B cell (primary cell): ENCODE data around the gene SMAP1. TPM values are rescaled to one million over a fixed set of nuclear protein-coding genes. Genes with fewer than 3 reads are reported as not detected.

Source experiments
- ATAC-seq: fragments of 200-7000 bp; cut with Tn5 transposase; one replicate; pipeline ENCODE4 v1.10.0; 2021; ENCODE audit warnings: low read depth, mild to moderate bottlenecking, moderate number of reproducible peaks, moderate library complexity
- CTCF ChIA-PET: fragments of 350-600 bp; sonication (Branson Sonifier 250); formaldehyde crosslinking; loops from one replicate; lab custom pipeline; 2021; ENCODE audit warnings: antibody characterized with exemption, inconsistent platforms; lab: Charles Lee
- POLR2A ChIA-PET: fragments of 350-600 bp; sonication (Branson Sonifier 250); formaldehyde crosslinking; loops from one replicate; lab custom pipeline; 2021; ENCODE audit warnings: antibody characterized with exemption; lab: Charles Lee
- DNase-seq: peaks from one replicate; pipeline ENCODE4 v3.0.0; 2013
- H2AFZ ChIP-seq: 2 replicates; pipeline ENCODE4 v1.6.1; 2012; ENCODE audit warnings: mild to moderate bottlenecking, low read depth, low read length; ENCODE audit not compliant: insufficient read depth, poor library complexity, severe bottlenecking
- H3K27ac ChIP-seq, 2 donors: 1 replicate in 1 of 2; 2 replicates in 1 of 2; pipeline ENCODE4 v1.5.1; 2012 to 2013; ENCODE audit warnings: low read length in 2 of 2, mild to moderate bottlenecking in 2 of 2, moderate library complexity in 1 of 2
- H3K27me3 ChIP-seq, 4 experiments: fragments of 200-600 bp in 1 of 4; sonication (generic) in 1 of 4; replicated peaks in 1 of 4; 1 replicate in 2 of 4; 2 replicates in 2 of 4; pipeline versions ENCODE4 v1.6.1 to v1.7.0; 2013 to 2016; ENCODE audit warnings: low read length in 3 of 4, mild to moderate bottlenecking in 2 of 4, mixed read lengths in 1 of 4, moderate library complexity in 1 of 4; ENCODE audit not compliant: insufficient read depth in 4 of 4, control insufficient read depth in 3 of 4; ENCODE audit errors: control extremely low read depth in 1 of 4
- H3K36me3 ChIP-seq, 2 experiments: replicated peaks in 1 of 2; 1 replicate in 1 of 2; 2 replicates in 1 of 2; pipeline versions ENCODE4 v1.6.1 to v1.7.1; 2013; ENCODE audit warnings: low read length in 1 of 2; ENCODE audit not compliant: insufficient read depth in 2 of 2, control insufficient read depth in 1 of 2; ENCODE audit errors: control extremely low read depth in 1 of 2, extremely low read depth in 1 of 2
- H3K4me1 ChIP-seq, 2 donors: fragments of 200-600 bp in 1 of 2; sonication (generic) in 1 of 2; 1 replicate in 1 of 2; 2 replicates in 1 of 2; pipeline versions ENCODE4 v1.5.1 to v1.6.1; 2013 to 2017; ENCODE audit warnings: low read length in 2 of 2; ENCODE audit not compliant: control insufficient read depth in 2 of 2, insufficient read depth in 2 of 2
- H3K4me2 ChIP-seq: replicated peaks from 2 replicates; pipeline ENCODE3; 2012; ENCODE audit warnings: mild to moderate bottlenecking, low read depth, low read length; ENCODE audit not compliant: poor library complexity, severe bottlenecking
- H3K4me3 ChIP-seq, 5 experiments: fragments of 200-600 bp in 1 of 5; sonication (generic) in 1 of 5; 1 replicate in 3 of 5; 2 replicates in 2 of 5; pipeline versions ENCODE4 v1.5.1 to v1.7.0; 2011 to 2016; ENCODE audit warnings: low read length in 4 of 5, mild to moderate bottlenecking in 4 of 5, low read depth in 2 of 5, control low read depth in 1 of 5, moderate library complexity in 1 of 5; ENCODE audit not compliant: insufficient read depth in 1 of 5; ENCODE audit errors: control extremely low read depth in 1 of 5, extremely low read depth in 1 of 5
- H3K79me2 ChIP-seq: fragments of 200-600 bp; sonication (generic); one replicate; pipeline ENCODE4 v1.6.0; 2016; ENCODE audit warnings: low read length; ENCODE audit not compliant: control insufficient read depth, insufficient read depth
- H3K9ac ChIP-seq: fragments of 200-600 bp; sonication (generic); 2 replicates; pipeline ENCODE4 v1.6.1; 2017; ENCODE audit warnings: mild to moderate bottlenecking, low read length, moderate library complexity
- H3K9me3 ChIP-seq, 3 donors: one replicate each; pipeline versions ENCODE4 v1.6.1 to v1.7.1; 2013; ENCODE audit warnings: low read length in 2 of 3; ENCODE audit not compliant: control insufficient read depth in 2 of 3, insufficient read depth in 1 of 3; ENCODE audit errors: control extremely low read depth in 1 of 3
- H4K20me1 ChIP-seq: 2 replicates; pipeline ENCODE4 v1.6.0; 2012; ENCODE audit warnings: mild to moderate bottlenecking, low read length; ENCODE audit not compliant: insufficient read depth, control insufficient read depth, poor library complexity, severe bottlenecking
- H3K27ac Mint-ChIP-seq: one replicate; pipeline ENCODE4 v1.8.0; 2021; ENCODE audit warnings: mixed read lengths
- H3K27me3 Mint-ChIP-seq: one replicate; pipeline ENCODE4 v1.8.0; 2021; ENCODE audit warnings: mixed read lengths
- H3K4me1 Mint-ChIP-seq: one replicate; pipeline ENCODE4 v1.8.0; 2021; ENCODE audit warnings: mixed read lengths
- H3K4me3 Mint-ChIP-seq: one replicate; pipeline ENCODE4 v1.8.0; 2021; ENCODE audit warnings: mixed read lengths
- H3K9me3 Mint-ChIP-seq: one replicate; pipeline ENCODE4 v1.8.0; 2022; ENCODE audit warnings: mixed read lengths; ENCODE audit not compliant: insufficient read depth
- EZH2 ChIP-seq: IDR thresholded peaks from 2 replicates; pipeline ENCODE4 v1.6.1; 2012; ENCODE audit warnings: borderline replicate concordance, low read depth, mild to moderate bottlenecking, moderate library complexity, low read length; ENCODE audit not compliant: insufficient read depth, poor library complexity, severe bottlenecking
- WGBS: methylation state at CpG from one replicate; pipeline ENCODE4 v1.1.5; 2013; ENCODE audit warnings: missing lambda C conversion rate; ENCODE audit not compliant: insufficient coverage; 5-methylcytosine and 5-hydroxymethylcytosine counted together
- intact Hi-C: fragments of 100-400 bp; cut with micrococcal nuclease; formaldehyde crosslinking; loops from one replicate; pipeline ENCODE4 v1.10.0; 2022
- polyA plus RNA-seq: library from polyadenylated mRNA; depleted of rRNA; stranded (reverse); fragments of >200 nt; gene quantifications from 2 replicates; pipeline ENCODE4 v1.2.3, GENCODE V29; 2012
- total RNA-seq, 2 donors: library from RNA; stranded (reverse); fragments of 120-200 nt in 1 of 2; gene quantifications; 1 replicate in 1 of 2; 2 replicates in 1 of 2; pipeline versions ENCODE4 v1.2.3 to v1.2.4, GENCODE V29; 2013 to 2022
- TF ChIP-seq, protein P1 (sequence below): fragments of 200-600 bp; IDR thresholded peaks from one replicate; pipeline ENCODE4 v1.8.0; 2022; ENCODE audit warnings: antibody characterized with exemption, mild to moderate bottlenecking

Gene SMAP1
- total and polyA plus RNA-seq, 2 donors (not counting 1 experiment from before 2014, with no cell fraction given): 11.0 to 21.7 TPM

DNA sequence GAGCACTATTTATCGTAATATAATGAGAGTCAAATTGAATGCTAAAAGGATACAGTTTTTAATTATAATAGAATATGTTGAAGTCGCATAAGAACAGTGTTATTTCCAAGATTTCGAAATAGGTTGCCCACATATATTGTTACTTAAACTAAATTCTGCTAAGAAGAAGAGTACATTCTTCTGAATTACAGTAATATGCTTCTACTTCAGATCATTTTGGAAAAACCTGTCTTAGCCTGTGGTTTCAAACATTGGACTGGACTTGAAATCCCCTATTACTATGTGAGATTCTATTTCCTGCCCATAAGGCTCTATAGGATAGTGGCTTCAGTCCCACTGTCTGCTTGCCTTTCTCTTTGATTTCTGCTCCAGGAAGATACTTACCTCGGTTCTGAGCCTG is 152.0 kb downstream of the SMAP1 start:
- intact Hi-C loops: no loop called here
- Histone ChIP-seq H3K4me1 (peaks cover 3 to 7% of the 10 kb centered on the region in 2 donors), H3K4me3 (no peak overlapping the region), H3K9ac (no peak overlapping the region), H3K9me3 (peaks cover 0 to 12% (median 2%) of the 10 kb centered on the region in 3 donors), H2AFZ (no peak overlapping the region), H3K27ac (no peak overlapping the region), H3K79me2 (peaks cover 4% of the 10 kb centered on the region), H3K36me3 (peaks cover 0 to 7% of the 10 kb centered on the region in 2 experiments), H3K4me2 (no peak overlapping the region), H4K20me1 (no peaks in the 10 kb centered on the region), H3K27me3 (no peaks in the 10 kb centered on the region)
- Mint-ChIP-seq H3K27me3 (no peaks in the 10 kb centered on the region), H3K4me3 (no peak overlapping the region), H3K9me3 (peaks cover 5% of the 10 kb centered on the region), H3K27ac (no peak overlapping the region), H3K4me1 (peaks cover 5% of the 10 kb centered on the region)
- ATAC-seq (no peak), DNase-seq (no peak)
- no peak for TF ChIP-seq EZH2
- TF ChIP-seq, protein P1, sequence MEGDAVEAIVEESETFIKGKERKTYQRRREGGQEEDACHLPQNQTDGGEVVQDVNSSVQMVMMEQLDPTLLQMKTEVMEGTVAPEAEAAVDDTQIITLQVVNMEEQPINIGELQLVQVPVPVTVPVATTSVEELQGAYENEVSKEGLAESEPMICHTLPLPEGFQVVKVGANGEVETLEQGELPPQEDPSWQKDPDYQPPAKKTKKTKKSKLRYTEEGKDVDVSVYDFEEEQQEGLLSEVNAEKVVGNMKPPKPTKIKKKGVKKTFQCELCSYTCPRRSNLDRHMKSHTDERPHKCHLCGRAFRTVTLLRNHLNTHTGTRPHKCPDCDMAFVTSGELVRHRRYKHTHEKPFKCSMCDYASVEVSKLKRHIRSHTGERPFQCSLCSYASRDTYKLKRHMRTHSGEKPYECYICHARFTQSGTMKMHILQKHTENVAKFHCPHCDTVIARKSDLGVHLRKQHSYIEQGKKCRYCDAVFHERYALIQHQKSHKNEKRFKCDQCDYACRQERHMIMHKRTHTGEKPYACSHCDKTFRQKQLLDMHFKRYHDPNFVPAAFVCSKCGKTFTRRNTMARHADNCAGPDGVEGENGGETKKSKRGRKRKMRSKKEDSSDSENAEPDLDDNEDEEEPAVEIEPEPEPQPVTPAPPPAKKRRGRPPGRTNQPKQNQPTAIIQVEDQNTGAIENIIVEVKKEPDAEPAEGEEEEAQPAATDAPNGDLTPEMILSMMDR: no peak
- CTCF ChIA-PET: no interaction called here
- no CpG with 5 or more reads among the region's 4 CpGs for WGBS
- POLR2A ChIA-PET: no interaction called here

DNA sequence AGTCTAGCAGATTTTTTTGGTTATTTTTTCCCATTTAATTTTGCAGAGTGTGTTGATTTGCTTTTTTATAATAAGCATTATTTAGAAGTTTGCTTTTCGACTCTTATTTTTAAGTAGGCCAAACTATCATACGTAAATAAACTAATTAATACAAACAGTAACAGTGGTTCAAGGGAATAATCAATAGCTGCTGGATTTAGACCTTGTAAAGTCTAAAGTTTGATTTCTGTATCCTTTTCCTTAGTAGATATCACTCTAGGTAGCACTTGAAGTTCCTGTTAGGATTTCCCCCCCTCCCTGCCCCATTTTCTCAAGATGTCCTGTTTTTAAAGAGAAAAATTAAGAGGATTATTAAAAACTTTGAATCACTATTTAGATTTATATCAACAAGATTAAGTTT is 153.1 kb downstream of the SMAP1 start:
- Histone ChIP-seq H3K27me3 (no peaks in the 10 kb centered on the region), H3K36me3 (peaks cover 0 to 8% of the 10 kb centered on the region in 2 experiments), H3K4me3 (no peak overlapping the region), H3K9me3 (peaks cover 0 to 12% (median 2%) of the 10 kb centered on the region in 3 donors), H3K4me1 (peaks cover 3 to 7% of the 10 kb centered on the region in 2 donors), H4K20me1 (no peaks in the 10 kb centered on the region), H3K9ac (no peak overlapping the region), H3K27ac (no peak overlapping the region), H3K4me2 (no peak overlapping the region), H2AFZ (no peak overlapping the region), H3K79me2 (peaks cover 4% of the 10 kb centered on the region)
- WGBS: no CpG with 5 or more reads among the region's 2 CpGs
- DNase-seq (no peak), ATAC-seq (no peak)
- ChIA-PET POLR2A (no interaction called here), CTCF (no interaction called here)
- intact Hi-C loops: no loop called here
- H3K9me3 Mint-ChIP-seq: peaks cover 5% of the 10 kb centered on the region
- no peaks in the 10 kb centered on the region for H3K27me3 Mint-ChIP-seq
- TF ChIP-seq, protein P1: no peak
- TF ChIP-seq EZH2: no peak
- H3K4me1 Mint-ChIP-seq: peaks cover 5% of the 10 kb centered on the region
- no peak overlapping the region for H3K27ac Mint-ChIP-seq
- no peak overlapping the region for H3K4me3 Mint-ChIP-seq
